A549 treated with ZK216348 at 1 μM for 4 hours (cell line): ENCODE results near the gene SLC44A2. TPM values are rescaled to one million over a fixed set of nuclear protein-coding genes. Genes with fewer than 3 reads are reported as not detected.

ENCODE experiments used
- total RNA-seq: library from RNA; stranded (reverse); fragments of 200-300 nt; extraction: Qiagen RNA extraction; gene quantifications from 5 replicates; pipeline ENCODE4 v1.2.3, GENCODE V29; 2022; ENCODE audit warnings: low read depth

Gene SLC44A2
- total RNA-seq, result 6.8 to 7.7 TPM (median 7.2 TPM) in 5 replicates

DNA sequence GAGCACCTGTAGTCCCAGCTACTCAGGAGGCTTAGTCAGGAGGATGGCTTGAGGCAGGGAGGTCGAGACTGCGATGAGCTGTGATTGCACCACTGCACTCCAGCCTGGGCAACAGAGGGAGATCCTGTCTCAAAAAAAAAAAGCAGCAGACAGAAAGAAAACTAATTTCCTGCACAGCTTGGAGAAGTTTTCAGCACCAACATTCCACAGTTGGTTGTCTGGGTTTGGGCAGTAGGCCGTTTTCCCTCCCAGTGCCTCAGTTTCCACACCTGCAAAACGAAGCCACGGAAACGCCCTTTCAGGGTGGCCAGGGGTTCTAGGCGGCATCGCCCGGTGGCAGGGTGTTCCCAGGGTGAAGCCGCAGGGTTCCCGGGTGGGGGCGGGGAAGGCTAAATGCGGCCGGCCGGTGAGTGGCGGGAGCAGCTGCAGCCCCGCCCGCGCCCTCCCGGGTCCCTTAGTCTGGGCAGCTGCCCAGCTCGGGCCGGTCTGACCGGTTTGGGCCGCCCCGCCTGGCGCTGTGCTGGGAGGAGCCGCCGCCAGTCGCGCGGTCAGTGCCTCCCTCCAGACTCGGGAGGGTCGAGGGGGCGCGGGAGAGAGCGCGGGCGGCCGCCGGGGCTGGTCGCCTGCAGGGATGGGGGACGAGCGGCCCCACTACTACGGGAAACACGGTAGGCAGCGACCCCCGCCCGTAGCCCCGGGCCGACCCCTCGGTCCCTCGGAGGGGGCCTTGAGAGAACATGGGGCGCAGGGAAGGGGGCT, at the start of gene SLC44A2:
TSS of gene SLC44A2 (plus strand) at position 551 of the 759 bp plus-strand sequence. CDS start at position 632, 81 bp downstream.

DNA sequence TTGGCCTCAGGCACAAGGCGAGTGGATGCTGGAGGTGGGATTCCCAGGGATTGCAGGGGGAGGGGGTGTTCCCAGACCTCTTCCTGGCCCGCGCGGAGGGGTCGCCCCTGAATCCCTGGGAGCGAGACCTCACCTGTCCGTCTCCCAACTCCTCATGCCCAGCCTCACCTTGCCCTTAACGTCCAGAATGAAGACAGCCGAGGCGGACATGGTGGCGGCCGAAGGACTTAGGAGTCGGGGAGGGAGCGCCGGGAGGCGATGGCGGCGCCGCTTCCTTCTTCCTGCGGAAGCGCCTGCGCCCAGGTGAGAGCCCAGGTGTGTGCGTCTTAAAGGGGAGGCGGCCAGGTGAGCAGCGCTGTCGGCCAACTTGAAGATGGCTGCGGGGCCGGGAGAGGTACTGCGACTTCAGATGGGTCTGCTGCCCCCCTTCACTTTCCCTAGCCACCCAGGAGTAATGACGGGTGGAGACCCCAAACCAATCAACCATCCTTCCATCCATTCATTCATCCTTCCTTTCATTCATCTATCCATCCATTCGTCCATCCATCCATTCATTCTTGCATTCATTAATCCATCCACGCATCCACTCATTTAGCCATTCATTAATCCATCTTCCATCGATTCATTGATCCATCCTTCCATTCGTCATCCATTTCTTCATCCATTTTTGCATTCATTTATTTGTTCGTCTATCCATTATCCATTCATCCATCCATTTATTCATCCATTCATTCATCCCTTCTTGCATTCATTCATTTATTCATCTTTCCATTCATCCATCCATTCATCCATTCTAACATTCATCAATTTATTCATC, 38.1 kb upstream of the SLC44A2 start, which contains the start of gene AP1M2:
TSS of gene AP1M2 (minus strand) at position 291 of the 817 bp plus-strand sequence. CDS start at position 210, 81 bp downstream.

DNA sequence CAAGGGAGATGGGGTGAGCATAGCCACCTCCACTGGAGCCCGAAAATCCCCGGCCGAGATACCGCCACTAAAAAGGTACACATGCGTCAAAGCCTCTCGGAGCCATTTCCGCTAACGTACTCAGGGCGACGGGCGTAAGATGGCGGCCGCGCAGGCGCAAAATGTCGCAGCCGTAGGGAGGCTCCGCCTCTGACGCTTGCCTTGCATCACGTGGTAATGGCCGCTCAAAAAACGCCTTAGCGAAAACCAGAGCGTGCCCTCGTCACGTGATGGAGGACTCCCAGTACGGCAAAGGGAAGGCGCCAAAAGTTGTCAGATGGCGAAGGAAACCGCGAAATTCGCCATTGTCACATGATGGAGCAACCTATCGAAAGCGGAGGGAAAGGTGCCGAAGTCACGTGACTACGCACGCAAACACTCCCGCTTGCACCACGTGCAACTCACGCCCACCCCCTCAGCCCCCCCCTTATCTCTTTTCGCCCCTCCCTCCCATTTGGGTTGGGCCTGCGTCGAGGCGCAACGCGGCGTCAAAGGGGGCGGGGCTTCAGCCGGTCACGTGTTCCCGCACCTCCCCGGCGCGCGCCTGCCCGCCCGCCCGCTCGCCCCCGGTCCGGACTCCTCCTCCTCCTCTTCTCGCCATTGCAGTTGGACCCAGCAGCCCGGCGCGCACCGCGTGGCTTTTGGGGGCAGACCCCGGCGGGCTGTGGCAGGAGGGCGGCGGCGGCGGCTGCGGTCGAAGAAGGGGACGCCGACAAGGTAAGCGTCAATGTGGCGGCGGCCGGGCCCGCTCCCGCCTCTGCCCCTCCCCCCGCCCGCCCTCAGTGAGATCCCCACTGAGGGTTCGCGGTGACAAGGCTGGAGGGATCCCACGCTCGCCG, 28.6 kb downstream of the SLC44A2 start, which contains the start of gene ILF3:
TSS of gene ILF3 (plus strand) at position 615 of the 878 bp plus-strand sequence. CDS start 16,260 bp downstream, outside the sequence.

Other genes starting within 250 kb of the SLC44A2 start
- gene TYK2, start 245.0 kb upstream of the SLC44A2 start, total RNA-seq, result 25.9 to 50.4 TPM (median 45.7 TPM) in 5 replicates
- 152 to 223 TPM (median 191 TPM) in 5 replicates for gene CDC37, start 222.0 kb upstream of the SLC44A2 start, total RNA-seq
- gene PDE4A, start 205.0 kb upstream of the SLC44A2 start, total RNA-seq, result 2.9 to 5.3 TPM (median 4.7 TPM) in 5 replicates
- 46.2 to 74.0 TPM (median 59.3 TPM) in 5 replicates for gene KEAP1, start 122.2 kb upstream of the SLC44A2 start, total RNA-seq
- 1.3 to 2.7 TPM (median 2.2 TPM) in 5 replicates for gene S1PR5, start 108.1 kb upstream of the SLC44A2 start, total RNA-seq
- 13.6 to 24.2 TPM (median 20.8 TPM) in 5 replicates for gene ATG4D, start 81.6 kb upstream of the SLC44A2 start, total RNA-seq
- gene KRI1, start 59.5 kb upstream of the SLC44A2 start, total RNA-seq, result 15.8 to 20.5 TPM (median 18.0 TPM) in 5 replicates
- gene CDKN2D, start 56.6 kb upstream of the SLC44A2 start, total RNA-seq, result 3.9 to 8.0 TPM (median 5.8 TPM) in 5 replicates
- gene AP1M2, start 38.2 kb upstream of the SLC44A2 start, total RNA-seq, result 37.1 to 45.1 TPM (median 38.9 TPM) in 5 replicates
- gene ILF3, start 28.8 kb downstream of the SLC44A2 start, total RNA-seq, result 137 to 175 TPM (median 172 TPM) in 5 replicates
- 22.5 to 37.4 TPM (median 33.9 TPM) in 5 replicates for gene QTRT1, start 75.9 kb downstream of the SLC44A2 start, total RNA-seq
- gene DNM2, start 92.5 kb downstream of the SLC44A2 start, total RNA-seq, result 38.9 to 61.4 TPM (median 57.9 TPM) in 5 replicates
- gene TMED1, start 210.7 kb downstream of the SLC44A2 start, total RNA-seq, result 16.5 to 31.5 TPM (median 29.4 TPM) in 5 replicates
- not detected in 5 replicates for gene C19orf38, start 222.9 kb downstream of the SLC44A2 start, total RNA-seq
- 30.1 to 52.5 TPM (median 50.5 TPM) in 5 replicates for gene CARM1, start 246.0 kb downstream of the SLC44A2 start, total RNA-seq